NCI-H69 (cell line): ENCODE results near the gene C1QA.
"Not testable (repeated sequence)": the region's sequence is repeated elsewhere in the genome, so short reads cannot be mapped to it uniquely, and the experiment has no call there.

Source experiments
- DNase-seq: peaks from one replicate; lab custom pipeline; 2025; lab: John Stamatoyannopoulos, UW

The C1QA gene

GRCh38 chr1:22673486-22674409, 37.3 kb downstream of the C1QA start:
- peak; percentile 70 for DNase-seq

GRCh38 chr1:22674410-22674749, 38.0 kb downstream of the C1QA start:
- DNase-seq: no peak

- not testable (repeated sequence) for DNase-seq
Observed at GRCh38 chr1:22676151-22676550, 39.7 kb downstream of the C1QA start.

GRCh38 chr1:22676916-22677583, 40.6 kb downstream of the C1QA start:
- DNase-seq: peak; percentile 77

- no peak for DNase-seq
Observed at GRCh38 chr1:22677931-22678896, 41.8 kb downstream of the C1QA start.

- peak; percentile 70 for DNase-seq
Observed at GRCh38 chr1:22680726-22681125, 44.3 kb downstream of the C1QA start.

- no peak for DNase-seq
Observed at GRCh38 chr1:22681556-22682276, 45.3 kb downstream of the C1QA start.

- no peak for DNase-seq
Observed at GRCh38 chr1:22683547-22683946, 47.1 kb downstream of the C1QA start.

GRCh38 chr1:22685591-22686059, 49.2 kb downstream of the C1QA start:
- DNase-seq: no peak

- DNase-seq: no peak
Observed at GRCh38 chr1:22687191-22687590, 50.8 kb downstream of the C1QA start.

GRCh38 chr1:22688466-22688865, 52.0 kb downstream of the C1QA start:
- no peak for DNase-seq
